NCI-H526 treated with DMSO at 0.1 percent for 48 hours (cell line): ENCODE results near the gene DOCK2.

Experiments used
- DNase-seq: peaks from one replicate; lab custom pipeline; 2025; lab: John Stamatoyannopoulos, UW

Gene DOCK2

DNA sequence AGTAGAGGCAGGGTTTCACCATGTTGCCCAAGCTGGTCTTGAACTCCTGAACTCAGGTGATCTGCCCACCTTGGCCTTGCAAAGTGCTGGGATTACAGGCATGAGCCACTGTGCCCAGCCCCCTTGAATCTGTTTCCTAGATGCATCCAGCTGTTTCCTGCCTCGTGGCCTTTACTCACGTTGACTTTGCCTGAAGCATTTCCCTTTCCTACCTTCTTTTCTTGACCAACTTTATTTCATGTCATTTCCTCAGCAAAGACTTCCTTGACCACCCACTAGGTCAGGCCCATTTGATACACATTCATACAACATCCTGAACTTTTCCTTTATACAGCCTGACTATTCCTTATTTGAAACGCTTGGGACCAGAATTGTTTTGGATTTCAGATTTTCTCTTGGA, 51.0 kb downstream of the DOCK2 start:
- no peak for DNase-seq

- no peak for DNase-seq
These were observed 54.4 kb downstream of the DOCK2 start for GRCh38 chr5:169691471-169691870.

DNA sequence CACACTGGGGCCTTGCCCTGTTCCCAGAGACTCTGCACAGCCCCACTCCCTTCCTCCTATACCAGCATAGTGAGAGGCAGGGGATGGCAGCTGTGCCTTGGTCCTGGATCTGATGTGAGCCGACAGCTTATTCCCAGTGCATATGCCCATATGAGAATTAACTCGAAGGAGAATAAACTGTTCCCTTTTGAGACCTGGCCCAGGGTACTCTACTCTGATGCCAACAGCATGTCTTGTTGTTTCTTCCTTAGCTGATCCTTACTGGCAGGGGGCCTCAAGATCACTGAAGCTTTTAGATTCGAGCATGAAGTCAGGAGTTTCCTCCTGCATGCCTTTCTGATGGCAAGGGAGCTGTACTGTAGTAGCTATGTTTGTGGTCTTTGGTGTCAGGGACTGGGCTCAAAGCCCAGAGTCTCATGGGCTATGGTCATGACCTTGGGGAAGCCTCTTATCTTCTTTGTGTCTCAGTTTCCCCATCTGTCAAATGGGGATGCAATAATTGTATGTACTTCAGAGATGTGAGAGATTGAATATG, 57.1 kb downstream of the DOCK2 start:
- DNase-seq = no peak

GRCh38 chr5:169695025-169695625, 58.0 kb downstream of the DOCK2 start:
- no peak for DNase-seq

GRCh38 chr5:169695919-169696490, 58.9 kb downstream of the DOCK2 start:
- DNase-seq = no peak

DNA sequence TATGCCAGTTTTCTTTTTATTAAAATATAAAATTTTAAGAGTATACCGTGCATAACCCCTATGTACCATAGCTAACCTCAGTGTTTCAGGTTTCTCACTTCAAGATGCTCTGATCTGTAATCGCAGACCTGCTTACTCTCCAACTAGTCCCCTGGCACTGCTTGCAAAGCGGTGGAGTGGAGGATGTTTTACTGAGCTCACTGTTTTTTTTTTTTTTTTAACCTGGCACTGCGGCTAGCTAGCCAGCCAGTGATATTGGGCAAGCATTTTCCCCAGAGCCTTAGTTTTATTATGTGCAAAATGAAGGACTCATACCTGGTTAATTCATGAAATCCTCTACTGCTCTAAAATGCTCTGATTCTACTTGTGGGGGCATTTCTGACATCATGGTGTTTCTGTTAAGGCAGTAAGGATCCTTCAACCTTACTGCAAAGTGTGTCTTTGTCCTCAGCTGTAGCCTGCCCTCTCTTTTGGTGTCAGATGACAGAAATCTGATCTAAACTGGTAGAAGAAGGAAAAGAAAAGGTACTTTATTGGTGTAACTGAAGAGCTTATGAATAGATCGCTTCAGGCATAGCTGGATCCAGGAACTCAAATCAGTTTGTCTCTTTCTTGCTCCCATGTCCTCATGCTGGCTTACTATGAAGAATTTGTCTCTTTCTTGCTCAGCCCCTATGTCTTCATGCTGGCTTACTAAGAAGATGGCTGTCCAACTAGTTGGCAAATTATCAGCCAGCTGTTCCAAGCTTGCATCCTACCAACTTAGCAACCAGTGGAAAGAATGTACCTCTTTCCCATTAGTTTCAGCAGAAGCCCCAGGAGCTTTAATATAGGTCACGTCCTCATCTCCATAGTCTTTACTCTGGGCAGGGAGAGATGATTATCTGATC, 59.8 kb downstream of the DOCK2 start:
- DNase-seq = no peak

DNA sequence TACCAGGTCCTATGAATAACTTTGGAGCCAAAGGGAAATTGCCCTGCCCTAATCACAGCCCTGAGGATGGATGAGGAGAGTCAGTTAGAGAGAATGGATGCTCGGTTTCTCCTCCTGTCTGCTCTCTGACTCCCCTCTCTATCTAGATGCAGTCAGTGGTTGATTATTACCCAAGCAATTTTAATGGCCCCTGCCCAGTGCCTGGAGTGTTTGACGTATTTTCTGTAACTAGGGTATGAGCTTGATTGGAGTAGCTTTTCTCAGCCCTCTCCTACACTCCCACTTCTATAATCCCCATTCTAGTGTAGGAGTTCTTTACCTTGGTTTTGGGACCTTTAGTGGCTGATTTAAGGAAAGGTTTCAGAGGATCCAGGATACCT, 60.4 kb downstream of the DOCK2 start:
- no peak for DNase-seq

DNA sequence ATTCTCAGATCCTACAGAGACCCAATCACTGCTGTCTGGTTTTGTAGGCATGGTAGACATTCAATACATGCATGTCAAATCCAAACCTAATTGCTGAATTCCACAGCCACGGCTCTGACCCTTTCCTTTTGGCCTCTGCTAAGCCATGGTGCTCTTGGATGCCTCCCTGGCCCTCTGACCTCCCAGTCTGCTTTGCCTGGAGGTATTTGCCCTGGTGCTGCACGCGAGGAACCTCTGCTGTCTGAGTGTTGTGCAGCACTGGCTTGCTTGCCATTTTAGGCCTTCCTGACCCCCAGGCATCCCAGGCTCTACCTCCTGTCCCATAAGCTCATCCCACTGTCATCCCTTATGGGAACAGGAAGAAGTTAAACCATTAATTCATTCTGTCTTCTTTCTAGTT, 60.9 kb downstream of the DOCK2 start:
- DNase-seq = no peak

GRCh38 chr5:169700611-169701010, 63.5 kb downstream of the DOCK2 start:
- DNase-seq = no peak

- DNase-seq = peak; percentile 47
These were observed 64.9 kb downstream of the DOCK2 start for GRCh38 chr5:169701910-169702451.

GRCh38 chr5:169702693-169703481, 65.8 kb downstream of the DOCK2 start:
- DNase-seq = no peak

GRCh38 chr5:169703813-169704212, 66.7 kb downstream of the DOCK2 start:
- no peak for DNase-seq

DNA sequence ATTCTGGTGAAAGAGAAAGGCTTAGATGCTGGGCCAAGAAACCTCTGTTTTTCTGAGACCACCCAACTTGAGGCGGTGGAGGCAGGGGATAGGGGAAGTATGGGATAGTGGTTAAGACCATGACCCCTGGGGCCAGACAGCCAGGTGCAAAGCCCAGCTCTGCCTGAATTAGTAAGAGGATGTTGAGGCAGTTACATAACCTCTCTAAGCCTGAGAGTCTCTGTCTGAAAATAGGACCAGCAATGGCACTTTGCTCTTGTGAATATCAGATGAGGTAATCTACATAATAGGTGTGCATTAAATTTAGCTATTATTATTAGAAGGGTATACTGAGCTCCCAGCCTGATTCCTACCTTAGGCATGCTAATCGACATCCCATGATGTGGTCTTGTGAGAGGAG, 68.2 kb downstream of the DOCK2 start:
- no peak for DNase-seq

GRCh38 chr5:169706071-169706470, 69.0 kb downstream of the DOCK2 start:
- DNase-seq = no peak

DNA sequence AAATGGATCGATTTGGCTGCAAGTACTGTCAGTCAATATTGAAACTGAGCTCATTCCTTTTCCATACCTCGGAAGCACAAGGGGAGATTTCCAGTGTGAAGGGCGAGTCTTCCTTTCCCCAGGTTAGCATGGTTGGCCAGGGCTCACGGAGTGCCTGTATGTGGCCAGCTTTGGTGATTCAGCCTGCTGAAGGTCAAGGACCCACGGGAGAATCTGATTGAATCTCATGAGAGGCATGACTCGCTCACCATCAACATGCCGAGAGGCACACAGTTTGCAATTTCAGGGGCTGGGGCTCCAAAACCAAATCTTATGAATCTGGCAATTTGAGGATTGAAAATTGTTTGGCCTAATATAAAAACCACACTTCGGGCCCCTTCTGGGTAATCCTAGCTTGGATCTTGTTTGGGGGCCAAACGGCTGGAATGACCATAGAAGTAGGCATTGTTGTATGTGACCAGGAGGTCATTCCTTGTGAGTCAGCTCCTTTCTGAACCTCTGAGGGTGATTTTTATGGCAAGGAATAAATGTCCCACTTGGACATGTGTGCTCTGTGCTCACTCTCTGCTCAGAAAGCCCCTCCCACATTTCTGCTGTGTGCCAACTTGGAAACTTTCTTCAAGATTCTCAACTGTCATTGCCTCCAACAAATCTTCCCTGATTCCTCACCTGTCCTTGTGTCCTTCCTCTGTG, 69.8 kb downstream of the DOCK2 start:
- DNase-seq = no peak

GRCh38 chr5:169707686-169708085, 70.6 kb downstream of the DOCK2 start:
- no peak for DNase-seq

DNA sequence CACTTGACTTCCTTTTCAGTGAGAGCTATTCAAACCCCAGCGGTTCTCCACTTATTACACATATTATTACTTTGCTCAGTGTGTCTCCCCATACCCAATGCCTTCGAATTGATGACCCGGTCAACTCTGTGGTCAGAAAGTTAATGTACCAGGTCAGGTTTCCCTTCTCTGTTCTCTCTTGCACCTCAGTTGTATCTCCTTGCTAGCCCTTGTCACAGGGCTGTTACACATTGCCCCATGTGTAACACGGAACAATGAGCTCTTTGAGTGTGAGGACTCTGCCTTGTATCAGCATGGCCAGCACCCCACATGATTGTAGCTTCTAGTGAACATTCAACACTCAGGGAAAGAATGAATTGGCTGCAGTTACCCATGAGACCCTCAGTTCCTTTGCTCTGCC, 73.6 kb downstream of the DOCK2 start:
- no peak for DNase-seq

DNA sequence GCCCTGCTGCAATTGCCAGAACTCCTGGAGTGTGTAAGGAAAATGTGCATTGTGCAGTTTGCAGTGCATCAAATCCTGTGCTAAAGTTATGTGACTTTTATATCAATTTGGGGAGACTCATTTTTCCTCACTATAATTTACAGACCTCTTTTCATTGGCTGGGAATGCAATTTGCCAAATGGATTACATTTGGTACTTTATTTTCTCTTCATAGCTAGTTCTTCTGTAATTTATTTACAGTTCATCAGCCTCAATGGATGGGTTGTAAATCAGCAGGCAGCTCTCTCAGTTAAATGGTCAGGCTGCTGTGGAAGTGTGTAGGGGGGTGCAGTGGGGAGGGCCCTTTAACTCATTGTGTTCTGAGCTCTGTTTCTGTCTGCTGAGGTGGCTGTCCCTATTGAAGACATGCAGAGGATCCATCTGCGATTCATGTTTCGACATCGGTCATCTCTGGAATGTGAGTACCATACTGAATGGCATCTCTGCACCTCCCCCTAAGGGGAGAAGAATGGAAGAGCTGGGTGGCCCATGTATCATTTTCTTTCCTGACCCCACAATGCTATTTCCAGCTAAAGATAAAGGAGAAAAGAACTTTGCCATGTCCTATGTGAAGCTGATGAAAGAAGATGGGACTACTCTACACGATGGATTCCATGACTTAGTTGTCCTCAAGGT, 74.6 kb downstream of the DOCK2 start:
- DNase-seq = no peak

GRCh38 chr5:169712428-169712827, 75.4 kb downstream of the DOCK2 start:
- DNase-seq = no peak

- DNase-seq = no peak
These were observed 79.2 kb downstream of the DOCK2 start for GRCh38 chr5:169716287-169716686.

DNA sequence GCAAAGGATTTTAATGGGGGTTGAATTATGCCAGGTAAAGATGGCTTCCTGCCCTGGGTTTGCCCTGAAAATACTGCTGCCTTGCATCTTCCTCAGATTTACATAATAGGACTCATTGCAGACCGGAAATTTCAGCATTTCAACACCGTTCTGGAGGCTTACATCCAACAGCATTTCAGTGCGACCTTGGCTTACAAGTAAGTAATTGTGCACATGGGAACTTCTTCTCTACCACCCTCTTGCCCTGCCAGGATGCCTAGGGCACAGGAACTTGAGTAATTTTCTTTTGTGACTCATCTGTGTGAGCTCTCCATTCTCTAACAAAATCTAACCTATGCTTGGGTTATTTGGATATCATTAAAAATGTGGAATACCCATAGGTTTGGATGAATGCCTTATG, 80.2 kb downstream of the DOCK2 start:
- DNase-seq = no peak
